ENCODE results near the gene FRMPD3. TPM values are rescaled to one million over a fixed set of nuclear protein-coding genes. Genes with fewer than 3 reads are reported as not detected.

The FRMPD3 gene
- total RNA-seq, 4 donors from 2014 or later = under 0.01 to 0.04 TPM; not detected in 2

- no peak for TF ChIP-seq POLR2A (IDR thresholded peaks at IDR 0.05)
- no peak for TF ChIP-seq EP300 (IDR thresholded peaks at IDR 0.05)
- TF ChIP-seq CTCF (IDR thresholded peaks at IDR 0.05) = no peak
- TF ChIP-seq POLR2AphosphoS5 (IDR thresholded peaks at IDR 0.05) = no peak
- no peaks in the 10 kb centered on the region for H3K9me3 ChIP-seq
- no peak for ATAC-seq
- H3K27ac ChIP-seq = no peak overlapping the region
- H3K4me3 ChIP-seq = no peak overlapping the region
- H3K27me3 ChIP-seq = peaks cover 3% of the 10 kb centered on the region
- no peaks in the 10 kb centered on the region for H3K4me1 ChIP-seq
- WGBS, 2 donors (ENCODE audit: low coverage in 1 of 2) = 76% methylated on average over 3 of the region's 5 CpGs; no CpG with 5 or more reads in 1 of the 2 donors
- H3K36me3 ChIP-seq = no peaks in the 10 kb centered on the region
Measured at GRCh38 chrX:107440692-107441091, 8.8 kb upstream of the FRMPD3 start.

- no peak for TF ChIP-seq POLR2A (IDR thresholded peaks at IDR 0.05)
- TF ChIP-seq EP300 (IDR thresholded peaks at IDR 0.05) = no peak
- no peak for TF ChIP-seq CTCF (IDR thresholded peaks at IDR 0.05)
- TF ChIP-seq POLR2AphosphoS5 (IDR thresholded peaks at IDR 0.05) = no peak
- no peak overlapping the region for H3K4me3 ChIP-seq
- ATAC-seq = no peak
- no peak overlapping the region for H3K27ac ChIP-seq
- 58 to 80% methylated on average over 1 to 2 of the region's 3 CpGs for WGBS, 2 donors (ENCODE audit: low coverage in 1 of 2)
- no peaks in the 10 kb centered on the region for H3K9me3 ChIP-seq
- no peaks in the 10 kb centered on the region for H3K36me3 ChIP-seq
- H3K4me1 ChIP-seq = no peaks in the 10 kb centered on the region
- H3K27me3 ChIP-seq = peaks cover 3% of the 10 kb centered on the region
Measured at GRCh38 chrX:107442914-107443527, 6.4 kb upstream of the FRMPD3 start.

- no peak for ATAC-seq
- H3K36me3 ChIP-seq = no peaks in the 10 kb centered on the region
- peaks cover 21% of the 10 kb centered on the region for H3K27me3 ChIP-seq
- no peaks in the 10 kb centered on the region for H3K9me3 ChIP-seq
- no peak overlapping the region for H3K4me3 ChIP-seq
- no peak for TF ChIP-seq POLR2AphosphoS5 (IDR thresholded peaks at IDR 0.05)
- H3K27ac ChIP-seq = no peak overlapping the region
- peaks cover 0 to 15% (median 0%) of the 10 kb centered on the region in 3 donors for H3K4me1 ChIP-seq
- WGBS, 2 donors (ENCODE audit: low coverage in 1 of 2) = 60% methylated on average over 2 of the region's 3 CpGs; no CpG with 5 or more reads in 1 of the 2 donors
Measured at GRCh38 chrX:107445146-107445545, 4.3 kb upstream of the FRMPD3 start.

GRCh38 chrX:107445631-107446030 is 3.8 kb upstream of the FRMPD3 start:
- Histone ChIP-seq H3K27me3 (peaks cover 22% of the 10 kb centered on the region), H3K4me3 (no peak overlapping the region), H3K4me1 (peaks cover 0 to 18% (median 0%) of the 10 kb centered on the region in 3 donors), H3K36me3 (no peaks in the 10 kb centered on the region), H3K27ac (no peak overlapping the region), H3K9me3 (no peaks in the 10 kb centered on the region)
- TF ChIP-seq POLR2AphosphoS5 (IDR thresholded peaks at IDR 0.05) = no peak
- no peak for ATAC-seq
- 50 to 100% methylated on average over 1 of the region's 1 CpG for WGBS, 2 donors (ENCODE audit: low coverage in 1 of 2)

- no peaks in the 10 kb centered on the region for H3K9me3 ChIP-seq
- TF ChIP-seq POLR2A (IDR thresholded peaks at IDR 0.05) (no peak), EP300 (IDR thresholded peaks at IDR 0.05) (no peak), CTCF (IDR thresholded peaks at IDR 0.05) (no peak)
- peaks cover 30% of the 10 kb centered on the region for H3K27me3 ChIP-seq
- H3K4me3 ChIP-seq = no peak overlapping the region
- H3K4me1 ChIP-seq = peaks cover 0 to 18% (median 0%) of the 10 kb centered on the region in 3 donors
- H3K36me3 ChIP-seq = no peaks in the 10 kb centered on the region
- ATAC-seq = no peak
- no peak overlapping the region for H3K27ac ChIP-seq
Measured at GRCh38 chrX:107447642-107448041, 1.8 kb upstream of the FRMPD3 start.

- H3K27me3 ChIP-seq = peaks cover 30% of the 10 kb centered on the region
- peak overlapping the region in 1 of 2 donors; percentile 49 for H3K4me3 ChIP-seq
- H3K36me3 ChIP-seq = no peaks in the 10 kb centered on the region
- WGBS, 2 donors (ENCODE audit: low coverage in 1 of 2) = 14% methylated on average over 1 of the region's 6 CpGs; no CpG with 5 or more reads in 1 of the 2 donors
- ATAC-seq = no peak
- H3K4me1 ChIP-seq = peaks cover 0 to 18% (median 0%) of the 10 kb centered on the region in 3 donors
- no peak for TF ChIP-seq EP300 (IDR thresholded peaks at IDR 0.05)
- no peak for TF ChIP-seq POLR2A (IDR thresholded peaks at IDR 0.05)
- TF ChIP-seq POLR2AphosphoS5 (IDR thresholded peaks at IDR 0.05) = no peak
- TF ChIP-seq CTCF (IDR thresholded peaks at IDR 0.05) = no peak
- no peaks in the 10 kb centered on the region for H3K9me3 ChIP-seq
- H3K27ac ChIP-seq = no peak overlapping the region
Measured at GRCh38 chrX:107448625-107448997, 841 bp upstream of the FRMPD3 start.
